Ascending aorta (tissue), 2 donors: ENCODE results near the gene ALKBH8. TPM values are rescaled to one million over a fixed set of nuclear protein-coding genes. Genes with fewer than 3 reads are reported as not detected.

Experiments
- DNase-seq, 2 donors: peaks; one replicate each; pipeline ENCODE4 v3.0.0-alpha.2; 2019; ENCODE audit warnings: low spot score in 2 of 2
- H3K27ac ChIP-seq, 2 donors: fragments of 200-600 bp; sonication (generic); one replicate each; pipeline ENCODE4 v1.5.1; 2016 to 2017; ENCODE audit warnings: mild to moderate bottlenecking in 1 of 2
- H3K27me3 ChIP-seq: fragments of 200-600 bp; sonication (generic); one replicate; pipeline ENCODE4 v1.5.1; 2017
- H3K36me3 ChIP-seq, 2 donors: fragments of 200-600 bp; sonication (generic); one replicate each; pipeline ENCODE4 v1.5.1; 2016
- H3K4me1 ChIP-seq, 2 donors: fragments of 200-600 bp; sonication (generic); one replicate each; pipeline ENCODE4 v1.5.1; 2016 to 2017; ENCODE audit warnings: mild to moderate bottlenecking in 1 of 2
- H3K4me3 ChIP-seq, 2 donors: fragments of 200-600 bp; sonication (generic); one replicate each; pipeline ENCODE4 v1.5.1; 2016 to 2017; ENCODE audit warnings: mild to moderate bottlenecking in 1 of 2
- H3K9me3 ChIP-seq, 2 donors: fragments of 200-600 bp; sonication (generic); one replicate each; pipeline ENCODE4 v1.5.1; 2016
- intact Hi-C: fragments of 100-400 bp; cut with DNase I; formaldehyde crosslinking; loops from one replicate; pipeline ENCODE4 v1.15.1; 2023
- total RNA-seq: library from RNA; depleted of rRNA; stranded (reverse); fragments of >200 nt; gene quantifications from one replicate; pipeline ENCODE4 v1.1.0, GENCODE V29; 2016
- TF ChIP-seq, protein P1 (sequence below), 3 experiments: fragments of 200-600 bp in 2 of 3; fragments of 450-650 bp in 1 of 3; sonication (generic) in 2 of 3; IDR thresholded peaks; one replicate each; pipeline ENCODE4 v1.5.1; 2016 to 2019; ENCODE audit warnings: antibody characterized with exemption in 3 of 3, mild to moderate bottlenecking in 1 of 3, moderate library complexity in 1 of 3

ALKBH8 gene
- total RNA-seq, 1 donor from 2014 or later, result 0.32 TPM

DNA sequence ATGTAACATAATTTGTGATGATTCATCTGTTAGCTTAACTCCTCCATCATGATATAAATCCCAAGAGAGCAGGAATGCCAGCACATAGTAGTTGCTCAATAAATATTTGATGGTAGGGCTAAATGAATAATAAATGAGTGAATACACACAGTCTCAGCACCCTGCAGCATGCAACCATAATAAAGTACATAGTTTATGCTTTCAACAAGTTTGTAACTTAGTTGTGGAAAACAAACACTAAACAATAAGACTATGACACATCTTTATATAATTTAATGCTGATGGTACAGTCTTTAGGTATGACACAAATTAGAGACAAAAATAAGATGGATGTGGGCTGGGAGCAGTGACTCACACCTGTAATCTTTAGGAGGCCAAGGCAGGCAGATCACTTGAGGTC is 3.8 kb downstream of the ALKBH8 start:
- H3K9me3 ChIP-seq, result no peaks in the 10 kb centered on the region
- no peaks in the 10 kb centered on the region for H3K27me3 ChIP-seq
- H3K27ac ChIP-seq, result no peak overlapping the region
- H3K4me3 ChIP-seq, result no peak overlapping the region
- intact Hi-C loops, result loop anchor here (5.0 to 10.0 kb wide), 4 partner anchors 233 to 1487 kb away; partner anchors contain the start of genes AASDHPPT, KBTBD3 and SLC35F2
- TF ChIP-seq, protein P1, sequence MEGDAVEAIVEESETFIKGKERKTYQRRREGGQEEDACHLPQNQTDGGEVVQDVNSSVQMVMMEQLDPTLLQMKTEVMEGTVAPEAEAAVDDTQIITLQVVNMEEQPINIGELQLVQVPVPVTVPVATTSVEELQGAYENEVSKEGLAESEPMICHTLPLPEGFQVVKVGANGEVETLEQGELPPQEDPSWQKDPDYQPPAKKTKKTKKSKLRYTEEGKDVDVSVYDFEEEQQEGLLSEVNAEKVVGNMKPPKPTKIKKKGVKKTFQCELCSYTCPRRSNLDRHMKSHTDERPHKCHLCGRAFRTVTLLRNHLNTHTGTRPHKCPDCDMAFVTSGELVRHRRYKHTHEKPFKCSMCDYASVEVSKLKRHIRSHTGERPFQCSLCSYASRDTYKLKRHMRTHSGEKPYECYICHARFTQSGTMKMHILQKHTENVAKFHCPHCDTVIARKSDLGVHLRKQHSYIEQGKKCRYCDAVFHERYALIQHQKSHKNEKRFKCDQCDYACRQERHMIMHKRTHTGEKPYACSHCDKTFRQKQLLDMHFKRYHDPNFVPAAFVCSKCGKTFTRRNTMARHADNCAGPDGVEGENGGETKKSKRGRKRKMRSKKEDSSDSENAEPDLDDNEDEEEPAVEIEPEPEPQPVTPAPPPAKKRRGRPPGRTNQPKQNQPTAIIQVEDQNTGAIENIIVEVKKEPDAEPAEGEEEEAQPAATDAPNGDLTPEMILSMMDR (IDR thresholded peaks at IDR 0.05), result no peak
- H3K36me3 ChIP-seq, result peaks cover 0 to 17% of the 10 kb centered on the region in 2 donors
- DNase-seq, result no peak
- H3K4me1 ChIP-seq, result peaks cover 5 to 7% of the 10 kb centered on the region in 2 donors

DNA sequence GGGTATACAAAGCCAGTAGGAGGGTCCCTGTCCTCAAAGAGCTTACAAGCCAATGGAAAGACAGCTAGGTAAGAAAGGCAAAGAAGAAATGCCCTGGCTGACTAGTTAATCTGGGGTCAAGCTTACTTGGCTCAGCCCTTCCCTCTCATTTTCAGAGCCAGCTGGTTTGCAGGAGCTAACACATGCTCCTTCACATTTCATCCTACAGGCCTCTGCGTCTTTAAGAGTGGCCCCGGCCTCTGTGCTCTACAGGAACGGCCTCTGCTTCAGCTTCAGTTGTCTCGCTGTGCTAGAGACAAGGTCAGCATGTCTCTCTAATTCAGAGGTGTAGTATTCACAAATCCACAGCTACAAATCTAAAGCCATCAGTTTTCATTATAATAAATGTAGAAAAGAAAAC is 15.2 kb downstream of the ALKBH8 start:
- H3K27ac ChIP-seq, result no peak overlapping the region
- DNase-seq, result no peak
- H3K36me3 ChIP-seq, result peaks cover 2 to 28% of the 10 kb centered on the region in 2 donors
- TF ChIP-seq, protein P1 (IDR thresholded peaks at IDR 0.05), result no peak
- intact Hi-C loops, result no loop called here
- no peak overlapping the region for H3K4me3 ChIP-seq
- no peaks in the 10 kb centered on the region for H3K9me3 ChIP-seq
- no peaks in the 10 kb centered on the region for H3K4me1 ChIP-seq
- no peaks in the 10 kb centered on the region for H3K27me3 ChIP-seq

DNA sequence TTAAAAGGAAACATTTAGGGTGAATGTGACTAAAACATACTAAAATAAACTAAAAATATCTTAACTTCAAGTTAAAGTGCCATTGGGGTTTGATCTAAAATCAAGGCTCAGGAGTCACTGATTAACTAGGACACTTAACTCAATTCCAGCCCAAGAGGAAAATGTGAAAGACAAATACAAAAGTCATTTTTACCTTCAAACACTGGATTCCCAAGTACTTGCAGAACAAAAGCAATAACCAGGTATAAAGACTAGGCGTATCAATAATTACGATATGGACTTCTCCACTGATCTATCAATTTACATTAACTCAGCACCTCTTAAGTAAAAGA is 15.6 kb downstream of the ALKBH8 start:
- no peaks in the 10 kb centered on the region for H3K4me1 ChIP-seq
- intact Hi-C loops, result no loop called here
- no peaks in the 10 kb centered on the region for H3K27me3 ChIP-seq
- TF ChIP-seq, protein P1 (IDR thresholded peaks at IDR 0.05), result no peak
- peaks cover 2 to 25% of the 10 kb centered on the region in 2 donors for H3K36me3 ChIP-seq
- no peaks in the 10 kb centered on the region for H3K9me3 ChIP-seq
- H3K4me3 ChIP-seq, result no peak overlapping the region
- no peak overlapping the region for H3K27ac ChIP-seq
- no peak for DNase-seq

DNA sequence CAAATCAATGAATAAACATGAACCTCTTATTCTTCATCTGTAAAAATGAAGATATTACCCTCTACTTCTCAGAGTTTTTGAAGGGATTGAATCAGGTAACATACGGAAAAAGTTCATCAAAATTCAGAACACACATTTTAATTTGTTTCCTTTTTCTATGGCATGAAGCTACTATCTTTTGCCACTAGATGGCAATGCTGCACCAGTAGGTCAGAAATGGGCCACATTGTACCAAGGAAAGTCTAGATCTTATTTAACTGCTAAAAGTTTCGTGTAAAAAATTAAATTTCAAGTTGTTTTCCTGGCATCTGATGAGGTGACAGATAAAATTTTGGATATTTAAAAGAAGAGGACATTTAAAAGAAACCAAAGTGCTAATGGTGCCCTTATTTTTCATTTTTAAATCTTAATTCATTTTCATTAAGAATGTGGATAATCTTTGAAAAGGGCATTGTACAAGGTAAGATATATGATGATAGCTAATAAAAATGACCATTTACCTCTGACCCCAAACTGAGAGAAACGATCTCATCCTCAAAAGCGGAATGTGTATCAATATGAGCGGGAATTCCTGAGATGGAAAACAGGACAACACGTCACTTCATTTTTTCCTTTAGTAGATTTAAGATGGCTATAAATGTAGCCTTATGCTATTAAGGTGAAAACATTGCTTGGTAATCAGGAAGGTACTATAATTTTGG is 16.1 kb downstream of the ALKBH8 start:
- Histone ChIP-seq H3K27me3 (no peaks in the 10 kb centered on the region), H3K36me3 (peaks cover 2 to 23% of the 10 kb centered on the region in 2 donors), H3K4me1 (no peaks in the 10 kb centered on the region), H3K27ac (no peak overlapping the region), H3K4me3 (no peak overlapping the region), H3K9me3 (no peaks in the 10 kb centered on the region)
- intact Hi-C loops, result no loop called here
- DNase-seq, result no peak
- TF ChIP-seq, protein P1 (IDR thresholded peaks at IDR 0.05), result peak; percentile 57 to 77 (median 77)

DNA sequence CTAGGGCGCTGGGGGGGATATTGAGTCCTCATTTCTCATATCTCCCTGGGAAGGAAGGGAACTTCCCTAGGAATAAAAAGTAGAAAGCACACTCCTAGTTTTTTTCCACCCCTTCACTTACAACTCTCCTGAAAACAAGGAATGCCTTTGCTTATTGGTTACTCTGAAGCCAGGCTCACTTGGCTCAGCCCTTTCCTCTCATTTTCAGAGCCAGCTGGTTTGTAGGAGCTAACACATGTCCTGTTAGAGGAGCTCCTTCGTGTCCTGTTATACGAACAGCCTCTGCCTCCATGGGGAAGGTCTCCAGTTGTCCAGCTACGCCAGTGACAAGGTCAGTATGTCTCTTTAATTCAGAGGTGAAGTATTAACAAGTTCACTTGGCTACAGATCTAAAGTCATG is 17.6 kb downstream of the ALKBH8 start:
- Histone ChIP-seq H3K4me1 (no peaks in the 10 kb centered on the region), H3K36me3 (peaks cover 2 to 16% of the 10 kb centered on the region in 2 donors), H3K27me3 (no peaks in the 10 kb centered on the region), H3K27ac (no peak overlapping the region), H3K9me3 (no peaks in the 10 kb centered on the region), H3K4me3 (no peak overlapping the region)
- intact Hi-C loops, result no loop called here
- TF ChIP-seq, protein P1 (IDR thresholded peaks at IDR 0.05), result no peak
- no peak for DNase-seq
